ENCODE measurements around the gene SMAP1.
"Not testable (repeated sequence)": the region's sequence is repeated elsewhere in the genome, so short reads cannot be mapped to it uniquely, and the experiment has no call there.

The SMAP1 gene

DNA sequence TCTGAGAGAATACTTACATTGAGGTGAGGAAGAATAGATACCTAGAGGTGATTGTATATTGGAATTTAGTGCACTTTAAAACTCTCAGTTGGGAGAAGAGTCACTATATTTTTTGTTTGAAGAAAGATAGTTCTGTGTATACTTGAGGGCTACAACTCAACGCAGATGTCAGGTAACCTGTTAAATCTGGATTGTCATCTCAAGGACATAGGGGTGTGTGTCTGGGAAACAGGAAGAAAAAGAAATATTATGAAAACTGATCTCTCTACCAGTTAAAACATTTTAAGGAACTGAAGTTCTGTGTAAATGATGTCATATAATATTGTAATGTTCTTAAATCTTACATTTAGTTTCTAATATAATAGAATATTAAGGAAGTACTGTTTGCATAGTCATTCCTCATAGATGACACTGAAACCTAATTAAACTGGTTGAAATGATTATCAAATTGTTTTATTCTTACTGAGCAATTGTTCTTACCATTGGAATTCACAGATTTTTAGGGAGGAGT lies 86.2 kb downstream of the SMAP1 start:
- in situ Hi-C loops (cut with HindIII; ENCODE audit: low sequenced_read_pairs), result no loop called here
- DNase-seq (ENCODE audit: low read depth, low spot score), result no peak
- TF ChIP-seq, protein P1, sequence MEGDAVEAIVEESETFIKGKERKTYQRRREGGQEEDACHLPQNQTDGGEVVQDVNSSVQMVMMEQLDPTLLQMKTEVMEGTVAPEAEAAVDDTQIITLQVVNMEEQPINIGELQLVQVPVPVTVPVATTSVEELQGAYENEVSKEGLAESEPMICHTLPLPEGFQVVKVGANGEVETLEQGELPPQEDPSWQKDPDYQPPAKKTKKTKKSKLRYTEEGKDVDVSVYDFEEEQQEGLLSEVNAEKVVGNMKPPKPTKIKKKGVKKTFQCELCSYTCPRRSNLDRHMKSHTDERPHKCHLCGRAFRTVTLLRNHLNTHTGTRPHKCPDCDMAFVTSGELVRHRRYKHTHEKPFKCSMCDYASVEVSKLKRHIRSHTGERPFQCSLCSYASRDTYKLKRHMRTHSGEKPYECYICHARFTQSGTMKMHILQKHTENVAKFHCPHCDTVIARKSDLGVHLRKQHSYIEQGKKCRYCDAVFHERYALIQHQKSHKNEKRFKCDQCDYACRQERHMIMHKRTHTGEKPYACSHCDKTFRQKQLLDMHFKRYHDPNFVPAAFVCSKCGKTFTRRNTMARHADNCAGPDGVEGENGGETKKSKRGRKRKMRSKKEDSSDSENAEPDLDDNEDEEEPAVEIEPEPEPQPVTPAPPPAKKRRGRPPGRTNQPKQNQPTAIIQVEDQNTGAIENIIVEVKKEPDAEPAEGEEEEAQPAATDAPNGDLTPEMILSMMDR (IDR thresholded peaks at IDR 0.05; ENCODE audit: low read depth, low read length), result no peak
- H3K4me3 ChIP-seq (ENCODE audit: low read depth, low read length), result no peak overlapping the region

DNA sequence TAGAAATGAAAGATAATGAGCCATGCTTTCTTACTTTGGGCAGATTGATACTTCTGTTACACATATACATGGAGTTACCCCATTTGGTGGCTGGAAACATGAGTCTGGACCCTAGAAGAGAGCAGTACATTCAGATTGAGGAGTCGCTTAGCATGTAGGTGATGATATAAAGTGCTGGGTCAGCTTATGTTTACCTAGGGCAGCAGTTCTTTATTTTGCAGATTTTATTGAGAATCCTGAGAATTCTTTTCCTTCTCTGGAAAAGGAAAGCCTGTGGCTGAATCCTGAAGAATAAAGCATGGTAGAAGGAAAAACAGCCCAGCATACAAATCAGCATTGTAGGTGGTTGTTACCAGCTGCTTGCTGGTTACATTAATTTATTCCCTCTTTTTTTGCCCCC lies 91.2 kb downstream of the SMAP1 start:
- TF ChIP-seq, protein P1 (IDR thresholded peaks at IDR 0.05; ENCODE audit: low read depth, low read length), result no peak
- no peak for DNase-seq (ENCODE audit: low read depth, low spot score)
- H3K4me3 ChIP-seq (ENCODE audit: low read depth, low read length), result no peak overlapping the region
- in situ Hi-C loops (cut with HindIII; ENCODE audit: low sequenced_read_pairs), result no loop called here

DNA sequence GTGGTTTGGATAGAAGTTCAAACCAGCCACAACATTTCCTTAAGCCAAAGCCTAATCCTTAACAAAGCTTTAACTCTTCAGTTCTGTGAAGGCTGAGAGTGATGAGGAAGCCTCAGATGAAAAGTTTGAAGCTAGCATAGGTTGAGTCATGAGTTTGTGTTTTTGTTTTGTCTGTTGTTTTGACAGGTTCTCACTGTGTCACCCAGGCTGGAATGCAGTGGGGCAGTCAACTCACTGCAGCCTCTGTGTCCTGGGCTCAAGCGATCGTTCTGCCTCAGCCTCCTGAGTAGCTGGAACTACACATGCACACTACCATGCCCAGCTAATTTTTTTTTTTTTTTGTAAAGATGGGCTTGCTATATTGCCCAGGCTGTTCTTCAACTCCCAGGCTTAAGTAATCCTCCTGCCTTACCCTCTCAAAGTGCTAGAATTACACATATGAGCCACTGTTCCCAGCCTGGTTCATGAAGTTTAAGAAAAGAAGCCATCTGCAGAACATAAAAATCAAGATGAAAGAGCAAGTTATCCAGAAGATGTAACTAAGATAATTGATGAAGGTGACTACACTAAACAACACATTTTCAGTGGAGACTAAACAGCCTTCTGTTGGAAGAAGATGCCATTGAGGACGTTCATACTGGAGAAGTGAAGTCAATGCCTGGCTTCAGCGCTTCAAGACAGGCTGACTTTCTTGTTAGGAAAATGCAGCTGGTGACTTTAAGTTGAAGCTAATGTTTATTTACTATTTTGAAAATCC lies 96.2 kb downstream of the SMAP1 start:
- DNase-seq (ENCODE audit: low read depth, low spot score), result no peak

DNA sequence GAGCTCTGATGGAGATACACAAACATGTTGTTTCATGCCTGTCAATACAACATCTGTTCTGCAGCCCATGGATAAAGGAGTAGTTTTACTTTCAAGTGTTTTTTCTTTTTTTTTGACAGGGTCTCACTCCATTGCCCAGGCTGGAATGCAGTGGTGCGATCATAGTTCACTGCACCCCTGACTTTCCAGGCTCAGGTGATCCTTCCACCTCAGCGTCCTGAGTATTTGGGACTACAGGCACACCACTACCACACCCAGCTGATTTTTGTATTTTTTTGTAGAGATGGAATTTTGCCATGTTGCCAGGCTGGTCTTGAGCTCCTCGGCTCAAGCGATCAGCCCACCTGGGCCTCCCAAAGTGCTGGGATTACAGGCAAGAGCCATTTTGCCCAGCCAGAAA lies 97.0 kb downstream of the SMAP1 start:
- H3K4me3 ChIP-seq (ENCODE audit: low read depth, low read length), result no peak overlapping the region
- in situ Hi-C loops (cut with HindIII; ENCODE audit: low sequenced_read_pairs), result no loop called here
- TF ChIP-seq, protein P1 (IDR thresholded peaks at IDR 0.05; ENCODE audit: low read depth, low read length), result no peak
- DNase-seq (ENCODE audit: low read depth, low spot score), result no peak

More for the DNA sequence above, 96.2 kb downstream of the SMAP1 start:
- no peak overlapping the region for H3K4me3 ChIP-seq (ENCODE audit: low read depth, low read length)
- TF ChIP-seq, protein P1 (IDR thresholded peaks at IDR 0.05; ENCODE audit: low read depth, low read length), result no peak
- in situ Hi-C loops (cut with HindIII; ENCODE audit: low sequenced_read_pairs), result no loop called here

DNA sequence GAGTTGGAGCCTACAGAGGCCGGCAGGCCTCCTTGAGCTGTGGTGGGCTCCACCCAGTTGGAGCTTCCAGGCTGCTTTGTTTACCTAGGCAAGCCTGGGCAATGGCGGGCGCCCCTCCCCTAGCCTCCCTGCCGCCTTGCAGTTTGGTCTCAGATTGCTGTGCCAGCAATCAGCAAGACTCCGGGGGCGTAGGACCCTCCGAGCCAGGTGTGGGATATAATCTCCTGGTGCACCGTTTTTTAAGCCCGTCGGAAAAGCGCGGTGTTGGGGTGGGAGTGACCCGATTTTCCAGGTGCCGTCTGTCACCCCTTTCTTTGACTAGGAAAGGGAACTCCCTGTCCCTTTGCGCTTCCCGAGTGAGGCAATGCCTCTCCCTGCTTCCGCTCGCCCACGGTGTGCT lies 103.7 kb downstream of the SMAP1 start:
- DNase-seq (ENCODE audit: low read depth, low spot score); in situ Hi-C loops (cut with HindIII; ENCODE audit: low sequenced_read_pairs); H3K4me3 ChIP-seq (ENCODE audit: low read depth, low read length): not testable (repeated sequence)

DNA sequence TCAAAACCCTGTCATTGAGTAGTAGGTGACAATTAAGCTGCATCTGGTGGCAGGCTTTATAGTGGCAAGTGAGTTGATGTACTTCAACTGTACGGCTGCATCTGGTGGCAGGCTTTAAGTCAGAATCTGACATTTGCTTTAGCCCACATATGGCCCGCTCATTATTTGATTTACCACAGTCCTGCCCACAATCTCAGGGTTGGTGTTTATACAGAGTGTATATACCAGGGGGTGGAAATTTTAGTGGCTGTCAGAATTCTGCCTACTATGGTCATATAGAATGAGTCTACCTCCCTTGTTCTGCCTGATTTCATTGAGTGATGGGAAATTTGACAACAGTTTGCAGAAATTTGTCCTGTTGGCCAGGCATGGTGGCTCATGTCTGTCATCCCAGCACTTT lies 112.3 kb downstream of the SMAP1 start:
- TF ChIP-seq, protein P1 (IDR thresholded peaks at IDR 0.05; ENCODE audit: low read depth, low read length), result no peak
- DNase-seq (ENCODE audit: low read depth, low spot score), result no peak
- in situ Hi-C loops (cut with HindIII; ENCODE audit: low sequenced_read_pairs), result no loop called here
- H3K4me3 ChIP-seq (ENCODE audit: low read depth, low read length), result no peak overlapping the region

DNA sequence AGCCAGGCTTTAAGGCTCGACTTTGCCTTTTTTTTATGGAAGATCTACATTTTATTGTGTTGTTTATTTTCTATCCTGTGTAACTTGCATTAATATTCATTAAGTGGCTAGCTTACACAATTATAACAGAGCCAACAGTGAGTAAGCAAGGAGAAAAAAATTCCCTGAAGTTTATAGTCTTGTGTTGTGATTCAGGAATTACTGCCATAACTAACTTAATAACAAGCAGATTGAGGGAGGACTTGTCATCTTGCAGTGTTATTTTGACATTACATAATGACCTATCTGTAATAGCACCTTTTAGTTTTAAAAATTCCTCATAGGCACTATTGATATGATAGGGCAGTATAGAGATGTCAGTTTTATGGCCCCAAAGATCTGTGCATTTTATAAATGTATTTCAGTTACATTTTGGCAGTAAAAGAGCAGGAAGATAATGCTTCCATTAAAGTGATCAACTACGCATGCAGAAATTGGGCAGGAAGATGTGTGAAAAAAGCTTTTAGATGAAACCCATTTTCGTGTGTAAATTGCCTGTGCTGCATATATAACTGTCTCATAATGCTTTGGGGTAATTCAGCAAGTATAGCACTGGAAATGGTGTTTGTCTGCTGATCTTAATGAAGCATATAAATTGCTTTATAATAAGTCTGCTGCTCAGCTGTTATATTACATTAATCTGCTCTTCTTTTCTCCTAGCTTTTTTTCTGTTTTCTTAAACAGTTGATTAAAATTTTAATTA lies 123.0 kb downstream of the SMAP1 start:
- no peak for DNase-seq (ENCODE audit: low read depth, low spot score)
- no peak overlapping the region for H3K4me3 ChIP-seq (ENCODE audit: low read depth, low read length)
- in situ Hi-C loops (cut with HindIII; ENCODE audit: low sequenced_read_pairs), result no loop called here
- TF ChIP-seq, protein P1 (IDR thresholded peaks at IDR 0.05; ENCODE audit: low read depth, low read length), result no peak
